Panc1 (cell line): ENCODE data around the gene CPNE6. TPM values are rescaled to one million over a fixed set of nuclear protein-coding genes. Genes with fewer than 3 reads are reported as not detected.

Experiments
- ATAC-seq: fragments of 200-7000 bp; cut with Tn5 transposase; 2 replicates; pipeline ENCODE4 v1.9.1; 2020; ENCODE audit warnings: mild to moderate bottlenecking, moderate library complexity
- BruUV-seq: library from RNA; stranded (reverse); fragments of 400-500 nt; replicated peaks from 2 replicates; lab custom pipeline; 2021; lab: Mats Ljungman, UMichigan
- CTCF ChIA-PET: fragments of 300-600 bp; sonication (Branson Sonifier 250); formaldehyde crosslinking; loops from one replicate; lab custom pipeline; 2022; ENCODE audit warnings: antibody characterized with exemption; lab: Charles Lee
- POLR2A ChIA-PET: fragments of 300-600 bp; sonication (Branson Sonifier 250); formaldehyde crosslinking; loops from one replicate; lab custom pipeline; 2022; ENCODE audit warnings: antibody characterized with exemption; lab: Charles Lee
- DNase-seq: peaks from one replicate; pipeline ENCODE4 v3.0.0-alpha.2; 2010; ENCODE audit warnings: low read depth, low spot score
- H3K27ac ChIP-seq: 2 replicates; pipeline ENCODE4 v1.5.1; 2011; ENCODE audit warnings: mild to moderate bottlenecking, low read length, inconsistent platforms
- H3K27me3 ChIP-seq: fragments of 200-500 bp; sonication (Bioruptor generic); 2 replicates; pipeline ENCODE4 v1.6.0; 2014; ENCODE audit warnings: low read length, inconsistent platforms; ENCODE audit not compliant: control insufficient read depth, insufficient read depth
- H3K36me3 ChIP-seq: fragments of 200-500 bp; sonication (Bioruptor generic); 2 replicates; pipeline ENCODE4 v1.5.1; 2014; ENCODE audit warnings: inconsistent platforms, mild to moderate bottlenecking, low read length, moderate library complexity; ENCODE audit not compliant: control insufficient read depth, insufficient read depth
- H3K4me1 ChIP-seq: 2 replicates; pipeline ENCODE4 v1.5.1; 2011; ENCODE audit warnings: inconsistent platforms, mild to moderate bottlenecking, low read length, moderate library complexity; ENCODE audit not compliant: control insufficient read depth, insufficient read depth
- H3K4me3 ChIP-seq, 2 experiments: 2 replicates each; pipeline ENCODE4 v1.5.1; 2011 to 2012; ENCODE audit warnings: low read depth in 2 of 2, low read length in 2 of 2, mild to moderate bottlenecking in 2 of 2, inconsistent platforms in 1 of 2, moderate library complexity in 1 of 2
- H3K9me3 ChIP-seq: fragments of 200-500 bp; sonication (Bioruptor generic); 2 replicates; pipeline ENCODE4 v1.5.1; 2014; ENCODE audit warnings: low read depth, mild to moderate bottlenecking, inconsistent platforms, low read length, moderate library complexity; ENCODE audit not compliant: control insufficient read depth, insufficient read depth
- POLR2AphosphoS5 ChIP-seq: IDR thresholded peaks from 2 replicates; pipeline ENCODE4 v1.6.1; 2012; ENCODE audit warnings: mild to moderate bottlenecking, low read depth, low read length, moderate library complexity
- SIN3A ChIP-seq: IDR thresholded peaks from 2 replicates; pipeline ENCODE4 v1.6.1; 2012; ENCODE audit warnings: low read depth, mild to moderate bottlenecking, low read length, moderate library complexity, borderline replicate concordance; ENCODE audit not compliant: insufficient read depth
- TCF7L2 ChIP-seq: IDR thresholded peaks from 2 replicates; pipeline ENCODE4 v1.6.1; 2011; ENCODE audit warnings: mild to moderate bottlenecking, low read depth, low read length, inconsistent platforms
- in situ Hi-C: cut with HindIII; loops from 2 replicates; pipeline ENCODE4 v1.10.0; 2016; ENCODE audit warnings: low sequenced_read_pairs, low pct_unique_long_range_greater_than_20kb
- intact Hi-C: fragments of 100-400 bp; cut with micrococcal nuclease; formaldehyde crosslinking; loops from one replicate; pipeline ENCODE4 v1.10.0; 2022; ENCODE audit not compliant: unreplicated experiment
- total RNA-seq: library from RNA; stranded (reverse); gene quantifications from one replicate; pipeline ENCODE4 v1.2.1, GENCODE V29; 2021; ENCODE audit not compliant: unreplicated experiment
- TF ChIP-seq, protein P1 (sequence below): fragments of 450-650 bp; IDR thresholded peaks from 2 replicates; pipeline ENCODE4 v1.5.1; 2017; ENCODE audit warnings: mild to moderate bottlenecking
- TF ChIP-seq, protein P2 (sequence below), 2 experiments: IDR thresholded peaks; 2 replicates each; pipeline ENCODE4 v1.6.1; 2011 to 2012; ENCODE audit warnings: low read depth in 2 of 2, control low read depth in 1 of 2, low read length in 1 of 2, mild to moderate bottlenecking in 1 of 2, moderate library complexity in 1 of 2; ENCODE audit not compliant: insufficient read depth in 1 of 2

Gene CPNE6
- total RNA-seq, 1 experiment from 2014 or later = not detected

DNA sequence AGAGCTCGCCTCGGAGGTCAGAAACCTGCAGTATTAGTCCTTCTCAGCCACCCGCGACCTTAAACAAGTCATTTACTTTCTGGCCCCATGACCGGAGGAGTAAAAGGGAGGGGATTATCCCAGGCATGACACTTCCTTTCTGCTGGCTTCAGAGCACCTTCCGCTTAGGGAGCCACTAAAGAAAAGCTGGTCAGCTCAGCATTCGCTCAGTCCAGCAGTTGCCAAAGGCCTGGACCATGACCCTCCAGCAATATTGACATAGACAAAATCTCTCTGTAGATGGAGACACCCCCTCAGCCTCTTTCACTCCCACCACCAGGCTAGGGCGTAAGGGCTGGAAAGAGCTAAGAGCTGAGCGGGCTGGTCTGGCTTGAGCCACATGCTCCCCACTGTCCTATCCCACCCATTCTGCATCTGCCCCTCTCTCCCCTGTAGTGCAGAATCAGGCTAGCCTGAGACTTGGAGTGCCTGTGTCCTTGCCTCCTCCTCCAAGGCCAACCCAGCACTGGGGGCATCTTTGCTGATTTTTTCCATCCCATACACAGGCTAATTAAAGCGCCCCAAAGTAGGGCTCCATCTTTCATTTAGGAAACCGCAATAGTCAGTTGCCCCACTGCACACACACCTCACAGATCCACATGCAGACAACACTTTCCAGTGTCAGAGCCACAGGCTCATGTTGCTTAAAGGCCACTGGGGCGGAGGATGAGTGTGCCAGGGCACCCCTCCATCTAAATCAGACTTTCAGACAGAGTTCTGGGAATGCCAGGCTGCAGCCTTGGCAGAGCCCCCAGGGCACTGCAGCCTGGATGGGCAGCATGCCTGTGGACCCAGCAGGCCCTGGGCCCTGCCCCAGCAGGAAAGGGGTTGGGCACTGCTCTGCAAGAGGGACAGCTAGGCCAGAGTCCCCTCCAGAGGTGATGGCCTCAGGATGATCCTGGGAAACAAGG, 4.0 kb upstream of the CPNE6 start:
- POLR2A ChIA-PET = no interaction called here

DNA sequence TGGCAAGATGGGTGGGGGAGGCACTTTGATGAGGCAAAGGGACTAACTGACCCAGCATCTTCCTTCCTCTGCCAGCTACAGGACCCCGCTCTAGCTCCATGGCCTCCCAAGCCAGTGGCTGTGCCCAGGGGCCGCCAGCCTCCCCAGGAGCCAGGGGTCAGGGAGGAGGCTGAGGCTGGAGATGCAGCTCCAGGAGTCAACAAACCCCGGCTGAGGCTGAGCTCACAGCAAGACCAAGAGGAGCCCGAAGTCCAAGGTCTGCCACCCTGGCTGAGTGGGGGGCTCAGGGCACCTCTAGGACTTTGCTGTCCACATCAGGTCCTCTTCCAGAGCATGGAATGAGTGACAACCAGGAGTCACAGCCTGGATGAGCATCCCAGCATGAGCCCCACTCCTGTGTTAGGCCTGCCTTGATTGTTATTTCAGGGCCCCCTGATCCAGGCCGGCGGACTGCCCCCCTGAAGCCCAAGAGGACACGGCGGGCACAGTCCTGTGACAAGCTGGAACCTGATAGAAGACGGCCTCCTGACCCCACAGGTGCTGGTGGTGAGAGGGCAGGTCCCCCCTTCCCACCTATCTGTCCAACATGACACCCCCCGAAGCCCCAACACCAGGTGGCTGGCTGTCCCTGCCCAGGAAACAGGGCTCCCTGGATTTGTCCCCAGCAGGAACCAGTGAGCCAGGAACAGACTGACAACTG, 2.5 kb upstream of the CPNE6 start:
- DNase-seq (no peak), ATAC-seq (no peak)
- Histone ChIP-seq H3K4me3 (no peak overlapping the region), H3K27ac (no peak overlapping the region), H3K9me3 (no peaks in the 10 kb centered on the region), H3K36me3 (no peaks in the 10 kb centered on the region), H3K4me1 (no peaks in the 10 kb centered on the region), H3K27me3 (no peaks in the 10 kb centered on the region)
- in situ Hi-C loops (no loop called here), intact Hi-C loops (no loop called here)
- ChIA-PET CTCF (interaction anchor here (1.0 kb wide), 1 partner anchor 239 kb away, joined by 3 read pairs; the partner anchor contains the start of gene CIDEB), POLR2A (no interaction called here)
- BruUV-seq = no TSS peak
- TF ChIP-seq, protein P1, sequence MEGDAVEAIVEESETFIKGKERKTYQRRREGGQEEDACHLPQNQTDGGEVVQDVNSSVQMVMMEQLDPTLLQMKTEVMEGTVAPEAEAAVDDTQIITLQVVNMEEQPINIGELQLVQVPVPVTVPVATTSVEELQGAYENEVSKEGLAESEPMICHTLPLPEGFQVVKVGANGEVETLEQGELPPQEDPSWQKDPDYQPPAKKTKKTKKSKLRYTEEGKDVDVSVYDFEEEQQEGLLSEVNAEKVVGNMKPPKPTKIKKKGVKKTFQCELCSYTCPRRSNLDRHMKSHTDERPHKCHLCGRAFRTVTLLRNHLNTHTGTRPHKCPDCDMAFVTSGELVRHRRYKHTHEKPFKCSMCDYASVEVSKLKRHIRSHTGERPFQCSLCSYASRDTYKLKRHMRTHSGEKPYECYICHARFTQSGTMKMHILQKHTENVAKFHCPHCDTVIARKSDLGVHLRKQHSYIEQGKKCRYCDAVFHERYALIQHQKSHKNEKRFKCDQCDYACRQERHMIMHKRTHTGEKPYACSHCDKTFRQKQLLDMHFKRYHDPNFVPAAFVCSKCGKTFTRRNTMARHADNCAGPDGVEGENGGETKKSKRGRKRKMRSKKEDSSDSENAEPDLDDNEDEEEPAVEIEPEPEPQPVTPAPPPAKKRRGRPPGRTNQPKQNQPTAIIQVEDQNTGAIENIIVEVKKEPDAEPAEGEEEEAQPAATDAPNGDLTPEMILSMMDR = no peak
- no peak for TF ChIP-seq POLR2AphosphoS5
- TF ChIP-seq, protein P2, sequence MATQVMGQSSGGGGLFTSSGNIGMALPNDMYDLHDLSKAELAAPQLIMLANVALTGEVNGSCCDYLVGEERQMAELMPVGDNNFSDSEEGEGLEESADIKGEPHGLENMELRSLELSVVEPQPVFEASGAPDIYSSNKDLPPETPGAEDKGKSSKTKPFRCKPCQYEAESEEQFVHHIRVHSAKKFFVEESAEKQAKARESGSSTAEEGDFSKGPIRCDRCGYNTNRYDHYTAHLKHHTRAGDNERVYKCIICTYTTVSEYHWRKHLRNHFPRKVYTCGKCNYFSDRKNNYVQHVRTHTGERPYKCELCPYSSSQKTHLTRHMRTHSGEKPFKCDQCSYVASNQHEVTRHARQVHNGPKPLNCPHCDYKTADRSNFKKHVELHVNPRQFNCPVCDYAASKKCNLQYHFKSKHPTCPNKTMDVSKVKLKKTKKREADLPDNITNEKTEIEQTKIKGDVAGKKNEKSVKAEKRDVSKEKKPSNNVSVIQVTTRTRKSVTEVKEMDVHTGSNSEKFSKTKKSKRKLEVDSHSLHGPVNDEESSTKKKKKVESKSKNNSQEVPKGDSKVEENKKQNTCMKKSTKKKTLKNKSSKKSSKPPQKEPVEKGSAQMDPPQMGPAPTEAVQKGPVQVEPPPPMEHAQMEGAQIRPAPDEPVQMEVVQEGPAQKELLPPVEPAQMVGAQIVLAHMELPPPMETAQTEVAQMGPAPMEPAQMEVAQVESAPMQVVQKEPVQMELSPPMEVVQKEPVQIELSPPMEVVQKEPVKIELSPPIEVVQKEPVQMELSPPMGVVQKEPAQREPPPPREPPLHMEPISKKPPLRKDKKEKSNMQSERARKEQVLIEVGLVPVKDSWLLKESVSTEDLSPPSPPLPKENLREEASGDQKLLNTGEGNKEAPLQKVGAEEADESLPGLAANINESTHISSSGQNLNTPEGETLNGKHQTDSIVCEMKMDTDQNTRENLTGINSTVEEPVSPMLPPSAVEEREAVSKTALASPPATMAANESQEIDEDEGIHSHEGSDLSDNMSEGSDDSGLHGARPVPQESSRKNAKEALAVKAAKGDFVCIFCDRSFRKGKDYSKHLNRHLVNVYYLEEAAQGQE (IDR thresholded peaks at IDR 0.05; ENCODE audit: insufficient read depth in 1 of 2, low read depth in 2 of 2, low read length in 1 of 2) = no peak

More for the DNA sequence above, 4.0 kb upstream of the CPNE6 start:
- intact Hi-C loops = no loop called here
- ATAC-seq (no peak), DNase-seq (no peak)
- no peak overlapping the region for H3K4me3 ChIP-seq
- H3K27ac ChIP-seq = no peak overlapping the region
- TF ChIP-seq, protein P1 = no peak
- no peak for TF ChIP-seq POLR2AphosphoS5
- TF ChIP-seq SIN3A = no peak
- TF ChIP-seq TCF7L2 = no peak
- TF ChIP-seq, protein P2 (IDR thresholded peaks at IDR 0.05; ENCODE audit: insufficient read depth in 1 of 2, low read depth in 2 of 2, low read length in 1 of 2) = no peak
- no peaks in the 10 kb centered on the region for H3K27me3 ChIP-seq
- H3K9me3 ChIP-seq = no peaks in the 10 kb centered on the region
- H3K36me3 ChIP-seq = no peaks in the 10 kb centered on the region
- in situ Hi-C loops = no loop called here
- CTCF ChIA-PET = no interaction called here
- H3K4me1 ChIP-seq = no peaks in the 10 kb centered on the region
- no TSS peak for BruUV-seq
